IPS DF 6.9 (cell line): Measurements from ENCODE around the gene LARGE1.

ENCODE experiments used
- DNase-seq: peaks from one replicate; pipeline ENCODE4 v3.0.0-alpha.2; 2013; ENCODE audit warnings: low read depth, low spot score
- H3K27ac ChIP-seq: one replicate; pipeline ENCODE4 v1.5.1; 2013; ENCODE audit warnings: low read length, control low read depth
- H3K27me3 ChIP-seq: 2 replicates; pipeline ENCODE4 v1.6.1; 2013; ENCODE audit warnings: mild to moderate bottlenecking, low read length; ENCODE audit not compliant: control insufficient read depth, insufficient read depth
- H3K36me3 ChIP-seq: 2 replicates; pipeline ENCODE4 v1.6.1; 2013; ENCODE audit warnings: low read length; ENCODE audit not compliant: control insufficient read depth, insufficient read depth
- H3K4me1 ChIP-seq: 2 replicates; pipeline ENCODE4 v1.6.1; 2013; ENCODE audit warnings: low read length; ENCODE audit not compliant: control insufficient read depth, insufficient read depth
- H3K4me3 ChIP-seq: 2 replicates; pipeline ENCODE4 v1.5.1; 2013; ENCODE audit warnings: mild to moderate bottlenecking, low read length
- H3K9me3 ChIP-seq: 2 replicates; pipeline ENCODE4 v1.6.1; 2013; ENCODE audit warnings: low read length, inconsistent platforms; ENCODE audit not compliant: control insufficient read depth, insufficient read depth
- WGBS: extraction: QIAGEN DNeasy Blood & Tissue Kit; methylation state at CpG from one replicate; pipeline ENCODE4 v1.1.7; 2013; ENCODE audit warnings: mixed read lengths, missing lambda C conversion rate; ENCODE audit not compliant: insufficient read length, insufficient coverage; 5-methylcytosine and 5-hydroxymethylcytosine counted together

Gene LARGE1

GRCh38 chr22:33850193-33850592, 70.1 kb downstream of the LARGE1 start:
- Histone ChIP-seq H3K4me3 (no peak overlapping the region), H3K4me1 (peaks cover 14% of the 10 kb centered on the region), H3K9me3 (no peaks in the 10 kb centered on the region), H3K27me3 (no peaks in the 10 kb centered on the region), H3K27ac (no peak overlapping the region), H3K36me3 (no peaks in the 10 kb centered on the region)
- no peak for DNase-seq
- WGBS = no CpG with 5 or more reads among the region's 5 CpGs

- Histone ChIP-seq H3K9me3 (no peaks in the 10 kb centered on the region), H3K27me3 (no peaks in the 10 kb centered on the region), H3K4me3 (no peak overlapping the region), H3K4me1 (peaks cover 12% of the 10 kb centered on the region), H3K36me3 (no peaks in the 10 kb centered on the region), H3K27ac (no peak overlapping the region)
- no peak for DNase-seq
- no CpG with 5 or more reads among the region's 7 CpGs for WGBS
These were observed 72.0 kb downstream of the LARGE1 start for GRCh38 chr22:33848251-33848650.

GRCh38 chr22:33844273-33844672, 76.0 kb downstream of the LARGE1 start:
- DNase-seq = no peak
- Histone ChIP-seq H3K27ac (no peak overlapping the region), H3K27me3 (no peaks in the 10 kb centered on the region), H3K4me1 (peaks cover 10% of the 10 kb centered on the region), H3K4me3 (no peak overlapping the region), H3K9me3 (no peaks in the 10 kb centered on the region), H3K36me3 (no peaks in the 10 kb centered on the region)
- WGBS = no CpG with 5 or more reads among the region's 6 CpGs

GRCh38 chr22:33842421-33843094, 77.7 kb downstream of the LARGE1 start:
- no CpG with 5 or more reads among the region's 6 CpGs for WGBS
- DNase-seq = no peak
- no peaks in the 10 kb centered on the region for H3K9me3 ChIP-seq
- H3K4me1 ChIP-seq = peaks cover 6% of the 10 kb centered on the region
- no peaks in the 10 kb centered on the region for H3K27me3 ChIP-seq
- no peaks in the 10 kb centered on the region for H3K36me3 ChIP-seq
- H3K27ac ChIP-seq = no peak overlapping the region
- H3K4me3 ChIP-seq = no peak overlapping the region

- Histone ChIP-seq H3K4me3 (no peak overlapping the region), H3K27ac (no peak overlapping the region)
These were observed 78.3 kb downstream of the LARGE1 start for GRCh38 chr22:33842006-33842354.

GRCh38 chr22:33841281-33842005, 78.8 kb downstream of the LARGE1 start:
- peaks cover 6% of the 10 kb centered on the region for H3K4me1 ChIP-seq
- no peaks in the 10 kb centered on the region for H3K9me3 ChIP-seq
- no peak for DNase-seq
- WGBS = no CpG with 5 or more reads among the region's 4 CpGs
- no peak overlapping the region for H3K4me3 ChIP-seq
- H3K27me3 ChIP-seq = no peaks in the 10 kb centered on the region
- no peak overlapping the region for H3K27ac ChIP-seq
- H3K36me3 ChIP-seq = no peaks in the 10 kb centered on the region

More at GRCh38 chr22:33842006-33842354, 78.3 kb downstream of the LARGE1 start:
- WGBS = no CpG with 5 or more reads among the region's 12 CpGs
- Histone ChIP-seq H3K4me1 (peaks cover 6% of the 10 kb centered on the region), H3K27me3 (no peaks in the 10 kb centered on the region), H3K9me3 (no peaks in the 10 kb centered on the region), H3K36me3 (no peaks in the 10 kb centered on the region)
- DNase-seq = no peak

GRCh38 chr22:33838644-33839043, 81.6 kb downstream of the LARGE1 start:
- Histone ChIP-seq H3K27me3 (no peaks in the 10 kb centered on the region), H3K4me3 (no peak overlapping the region), H3K36me3 (no peaks in the 10 kb centered on the region), H3K27ac (no peak overlapping the region), H3K9me3 (no peaks in the 10 kb centered on the region), H3K4me1 (peaks cover 11% of the 10 kb centered on the region)
- WGBS = no CpG with 5 or more reads among the region's 6 CpGs
- DNase-seq = no peak

- Histone ChIP-seq H3K27me3 (no peaks in the 10 kb centered on the region), H3K4me3 (no peak overlapping the region), H3K4me1 (peaks cover 8% of the 10 kb centered on the region; the same call in 1 of the 2 replicates), H3K36me3 (no peaks in the 10 kb centered on the region), H3K27ac (no peak overlapping the region), H3K9me3 (no peaks in the 10 kb centered on the region)
- no CpG with 5 or more reads among the region's 4 CpGs for WGBS
- no peak for DNase-seq
These were observed 82.5 kb downstream of the LARGE1 start for GRCh38 chr22:33837826-33838225.

- H3K36me3 ChIP-seq = no peaks in the 10 kb centered on the region
- no peaks in the 10 kb centered on the region for H3K9me3 ChIP-seq
- no peaks in the 10 kb centered on the region for H3K27me3 ChIP-seq
- H3K27ac ChIP-seq = no peak overlapping the region
- no peak overlapping the region for H3K4me3 ChIP-seq
- WGBS = no CpG with 5 or more reads among the region's 5 CpGs
- H3K4me1 ChIP-seq = peaks cover 13% of the 10 kb centered on the region; the same call in 1 of the 2 replicates
- DNase-seq = no peak
These were observed 85.0 kb downstream of the LARGE1 start for GRCh38 chr22:33835265-33835664.

- Histone ChIP-seq H3K4me3 (no peak overlapping the region), H3K36me3 (no peaks in the 10 kb centered on the region), H3K27me3 (no peaks in the 10 kb centered on the region), H3K27ac (no peak overlapping the region), H3K9me3 (no peaks in the 10 kb centered on the region), H3K4me1 (peaks cover 11% of the 10 kb centered on the region; the same call in 1 of the 2 replicates)
- no peak for DNase-seq
- no CpG with 5 or more reads among the region's 7 CpGs for WGBS
These were observed 87.6 kb downstream of the LARGE1 start for GRCh38 chr22:33832558-33833151.
